Esophagus muscularis mucosa (tissue), 4 donors: ENCODE data around the gene SS18L1.

ENCODE experiments used
- CTCF ChIP-seq, 3 experiments: fragments of 200-600 bp in 2 of 3; fragments of 450-650 bp in 1 of 3; sonication (generic) in 2 of 3; IDR thresholded peaks; one replicate each; pipeline ENCODE4 v1.5.1; 2017 to 2019; ENCODE audit warnings: antibody characterized with exemption in 3 of 3, mild to moderate bottlenecking in 2 of 3, moderate library complexity in 1 of 3
- EP300 ChIP-seq: sonication (generic); formaldehyde crosslinking; IDR thresholded peaks from one replicate; pipeline ENCODE4 v1.6.1; 2017; ENCODE audit warnings: antibody characterized with exemption
- POLR2A ChIP-seq: fragments of 450-650 bp; IDR thresholded peaks from one replicate; pipeline ENCODE4 v1.6.1; 2017; ENCODE audit warnings: antibody characterized with exemption, moderate library complexity, mild to moderate bottlenecking, low read depth
- POLR2AphosphoS5 ChIP-seq, 2 donors: sonication (generic); formaldehyde crosslinking; IDR thresholded peaks; one replicate each; pipeline ENCODE4 v1.6.1; 2017; ENCODE audit warnings: antibody characterized with exemption in 2 of 2

GRCh38 chr20:62211216-62211615 is 67.6 kb downstream of the SS18L1 start:
- TF ChIP-seq CTCF (IDR thresholded peaks at IDR 0.05) = no peak
- TF ChIP-seq POLR2A = no peak
- TF ChIP-seq EP300 = no peak
- no peak for TF ChIP-seq POLR2AphosphoS5 (IDR thresholded peaks at IDR 0.05)
